Fibroblast of mammary gland (primary cell): ENCODE results near the gene RASA1.
A peak's percentile ranks its signal among the peaks of the same experiment; 100 is the strongest.

Source experiments
- DNase-seq: peaks from one replicate; pipeline ENCODE4 v3.0.0-alpha.2; 2010; ENCODE audit warnings: low read depth
- H3K4me3 ChIP-seq: 2 replicates; pipeline ENCODE4 v1.5.1; 2011; ENCODE audit warnings: low read depth, mild to moderate bottlenecking, low read length, moderate library complexity; ENCODE audit not compliant: control insufficient read depth
- CTCF ChIP-seq: conservative IDR thresholded peaks from 2 replicates; pipeline ENCODE4 v1.5.1; 2011; ENCODE audit warnings: low read depth, low read length, inconsistent platforms; ENCODE audit not compliant: control insufficient read depth, insufficient read depth

RASA1 gene

GRCh38 chr5:87411973-87412629 lies 144.4 kb downstream of the RASA1 start:
- H3K4me3 ChIP-seq, result peak overlapping the region; percentile 100
- DNase-seq, result peak; percentile 47
- no peak for TF ChIP-seq CTCF

GRCh38 chr5:87412630-87413342 lies 145.1 kb downstream of the RASA1 start, which contains the start of gene CCNH:
CCNH (minus strand) TSS chr5:87412930; CDS start chr5:87412794, 136 bp downstream.
- TF ChIP-seq CTCF, result no peak
- H3K4me3 ChIP-seq, result peak within 1 kb of the TSS; percentile 100
- DNase-seq, result peak; percentile 98

GRCh38 chr5:87413343-87413645 lies 145.6 kb downstream of the RASA1 start:
- H3K4me3 ChIP-seq, result peak overlapping the region; percentile 100
- no peak for DNase-seq

GRCh38 chr5:87418506-87418905 lies 150.8 kb downstream of the RASA1 start:
- TF ChIP-seq CTCF, result no peak
- no peak overlapping the region for H3K4me3 ChIP-seq
- DNase-seq, result no peak

More at GRCh38 chr5:87413343-87413645, 145.6 kb downstream of the RASA1 start:
- TF ChIP-seq CTCF, result no peak

- DNase-seq, result peak; percentile 40
- H3K4me3 ChIP-seq, result no peak overlapping the region
- no peak for TF ChIP-seq CTCF
Observed at GRCh38 chr5:87421307-87421706, 153.6 kb downstream of the RASA1 start.

- DNase-seq, result no peak
- no peak overlapping the region for H3K4me3 ChIP-seq
- no peak for TF ChIP-seq CTCF
Observed at GRCh38 chr5:87423755-87424154, 156.1 kb downstream of the RASA1 start.
